Inflammatory macrophage treated with lipopolysaccharide for 1 hour (primary cell): ENCODE results near the gene GALNT14.

Experiments used
- DNase-seq, 2 donors: peaks; one replicate each; pipeline ENCODE4 v3.0.0-alpha.2; 2020 to 2022

GALNT14 gene

GRCh38 chr2:31134480-31134879, 3.8 kb downstream of the GALNT14 start:
- no peak for DNase-seq

GRCh38 chr2:31132786-31133185, 5.5 kb downstream of the GALNT14 start:
- DNase-seq = no peak

- DNase-seq = no peak
Observed at GRCh38 chr2:31131871-31132270, 6.4 kb downstream of the GALNT14 start.

- no peak for DNase-seq
Observed at GRCh38 chr2:31129375-31130171, 8.7 kb downstream of the GALNT14 start.

- DNase-seq = peak in 1 of 2 donors; percentile 25
Observed at GRCh38 chr2:31127931-31128330, 10.3 kb downstream of the GALNT14 start.

- DNase-seq = no peak
Observed at GRCh38 chr2:31125918-31126695, 12.1 kb downstream of the GALNT14 start.

GRCh38 chr2:31124904-31125303, 13.3 kb downstream of the GALNT14 start:
- no peak for DNase-seq

- DNase-seq = no peak
Observed at GRCh38 chr2:31122133-31122532, 16.1 kb downstream of the GALNT14 start.

GRCh38 chr2:31113765-31114164, 24.5 kb downstream of the GALNT14 start:
- DNase-seq = no peak

- DNase-seq = no peak
Observed at GRCh38 chr2:31112544-31112943, 25.7 kb downstream of the GALNT14 start.

GRCh38 chr2:31110998-31111397, 27.2 kb downstream of the GALNT14 start:
- no peak for DNase-seq

- peak; percentile 19 to 31 for DNase-seq
Observed at GRCh38 chr2:31110431-31110830, 27.8 kb downstream of the GALNT14 start.

- DNase-seq = no peak
Observed at GRCh38 chr2:31109633-31110192, 28.5 kb downstream of the GALNT14 start.

- DNase-seq = no peak
Observed at GRCh38 chr2:31108561-31109286, 29.5 kb downstream of the GALNT14 start.

- DNase-seq = no peak
Observed at GRCh38 chr2:31107591-31108300, 30.5 kb downstream of the GALNT14 start.

GRCh38 chr2:31101701-31102100, 36.5 kb downstream of the GALNT14 start:
- DNase-seq = peak; percentile 40 to 53

GRCh38 chr2:31097962-31098613, 40.2 kb downstream of the GALNT14 start:
- no peak for DNase-seq

GRCh38 chr2:31090188-31090587, 48.1 kb downstream of the GALNT14 start:
- no peak for DNase-seq

- DNase-seq = no peak
Observed at GRCh38 chr2:31089645-31090044, 48.6 kb downstream of the GALNT14 start.

GRCh38 chr2:31088504-31089195, 49.6 kb downstream of the GALNT14 start:
- no peak for DNase-seq

GRCh38 chr2:31087491-31087890, 50.7 kb downstream of the GALNT14 start:
- no peak for DNase-seq
